Type B pancreatic cell (in vitro differentiated cells): ENCODE data around the gene NKX2-3. TPM values are rescaled to one million over a fixed set of nuclear protein-coding genes. Genes with fewer than 3 reads are reported as not detected.

Source experiments
- DNase-seq: peaks from one replicate; pipeline ENCODE4 v3.0.0; 2021; ENCODE audit warnings: mixed read lengths; ENCODE audit not compliant: unreplicated experiment; ENCODE audit errors: extremely low spot score
- H3K27ac Mint-ChIP-seq: 2 replicates; pipeline ENCODE4 v1.8.0; 2021; ENCODE audit warnings: mild to moderate bottlenecking, mixed read lengths
- H3K27me3 Mint-ChIP-seq: 2 replicates; pipeline ENCODE4 v1.8.0; 2021; ENCODE audit warnings: mixed read lengths
- H3K36me3 Mint-ChIP-seq: 2 replicates; pipeline ENCODE4 v1.8.0; 2021; ENCODE audit warnings: mixed read lengths
- H3K4me1 Mint-ChIP-seq: one replicate; pipeline ENCODE4 v1.8.0; 2021; ENCODE audit warnings: mixed read lengths; ENCODE audit not compliant: unreplicated experiment
- H3K4me3 Mint-ChIP-seq: 2 replicates; pipeline ENCODE4 v1.8.0; 2021; ENCODE audit warnings: mild to moderate bottlenecking, mixed read lengths
- H3K9me3 Mint-ChIP-seq: 2 replicates; pipeline ENCODE4 v1.8.0; 2021; ENCODE audit warnings: mixed read lengths
- CTCF ChIP-seq: fragments of 200-600 bp; sonication (generic); conservative IDR thresholded peaks from 2 replicates; pipeline ENCODE4 v1.5.0; 2021; ENCODE audit warnings: antibody characterized with exemption, mild to moderate bottlenecking
- total RNA-seq: library from RNA; stranded (reverse); gene quantifications from 2 replicates; pipeline ENCODE4 v1.2.1, GENCODE V29; 2021; ENCODE audit warnings: low replicate concordance

The NKX2-3 gene
- total RNA-seq, 1 donor from 2014 or later = not detected

GRCh38 chr10:99528494-99529441 lies 4.0 kb upstream of the NKX2-3 start:
- H3K27me3 Mint-ChIP-seq = peaks cover 100% of the 10 kb centered on the region
- no peak for DNase-seq
- H3K36me3 Mint-ChIP-seq = peaks cover 4% of the 10 kb centered on the region
- H3K9me3 Mint-ChIP-seq = no peaks in the 10 kb centered on the region
- peaks cover 4% of the 10 kb centered on the region for H3K4me1 Mint-ChIP-seq
- TF ChIP-seq CTCF = no peak
- no peak overlapping the region for H3K4me3 Mint-ChIP-seq
- no peak overlapping the region for H3K27ac Mint-ChIP-seq

GRCh38 chr10:99529591-99530107 lies 3.1 kb upstream of the NKX2-3 start:
- peaks cover 100% of the 10 kb centered on the region for H3K27me3 Mint-ChIP-seq
- no peaks in the 10 kb centered on the region for H3K9me3 Mint-ChIP-seq
- H3K4me3 Mint-ChIP-seq = no peak overlapping the region
- peaks cover 4% of the 10 kb centered on the region for H3K36me3 Mint-ChIP-seq
- peaks cover 6% of the 10 kb centered on the region for H3K4me1 Mint-ChIP-seq
- no peak for TF ChIP-seq CTCF
- no peak for DNase-seq
- H3K27ac Mint-ChIP-seq = no peak overlapping the region

GRCh38 chr10:99530108-99531025 lies 2.4 kb upstream of the NKX2-3 start:
- Mint-ChIP-seq H3K4me1 (peaks cover 7% of the 10 kb centered on the region), H3K27me3 (peaks cover 97% of the 10 kb centered on the region), H3K36me3 (peaks cover 4% of the 10 kb centered on the region), H3K27ac (no peak overlapping the region), H3K9me3 (no peaks in the 10 kb centered on the region), H3K4me3 (peak overlapping the region; percentile 47)
- DNase-seq = no peak
- no peak for TF ChIP-seq CTCF

- peaks cover 4% of the 10 kb centered on the region for H3K36me3 Mint-ChIP-seq
- H3K4me3 Mint-ChIP-seq = peak overlapping the region; percentile 31
- peaks cover 9% of the 10 kb centered on the region for H3K4me1 Mint-ChIP-seq
- H3K27ac Mint-ChIP-seq = no peak overlapping the region
- no peaks in the 10 kb centered on the region for H3K9me3 Mint-ChIP-seq
- no peak for TF ChIP-seq CTCF
- H3K27me3 Mint-ChIP-seq = peaks cover 96% of the 10 kb centered on the region
- no peak for DNase-seq
Measured at GRCh38 chr10:99531026-99531695, 1.6 kb upstream of the NKX2-3 start.
